Neuronal stem cell (in vitro differentiated cells): Measurements from ENCODE around the gene PCK1.
A peak's percentile ranks its signal among the peaks of the same experiment; 100 is the strongest.

Source experiments
- DNase-seq: peaks from one replicate; pipeline ENCODE4 v3.0.0-alpha.2; 2013; ENCODE audit warnings: low spot score
- H2AFZ ChIP-seq: one replicate; pipeline ENCODE4 v1.6.1; 2013; ENCODE audit warnings: mild to moderate bottlenecking, low read length, inconsistent platforms
- H2AK5ac ChIP-seq: 2 replicates; pipeline ENCODE4 v1.6.1; 2013; ENCODE audit warnings: low read depth, mild to moderate bottlenecking, inconsistent platforms, low read length, moderate library complexity, mixed read lengths
- H2BK120ac ChIP-seq: 2 replicates; pipeline ENCODE4 v1.6.1; 2013; ENCODE audit warnings: low read depth, mild to moderate bottlenecking, inconsistent platforms, low read length, moderate library complexity, mixed read lengths
- H2BK12ac ChIP-seq: one replicate; pipeline ENCODE4 v1.6.1; 2013; ENCODE audit warnings: low read length, inconsistent platforms
- H2BK15ac ChIP-seq: 2 replicates; pipeline ENCODE4 v1.6.1; 2013; ENCODE audit warnings: mild to moderate bottlenecking, low read length, inconsistent platforms, mixed read lengths
- H2BK5ac ChIP-seq: one replicate; pipeline ENCODE4 v1.6.1; 2013; ENCODE audit warnings: inconsistent platforms, mild to moderate bottlenecking, low read length, moderate library complexity
- H3K14ac ChIP-seq: one replicate; pipeline ENCODE4 v1.6.1; 2013; ENCODE audit warnings: low read length, inconsistent platforms
- H3K18ac ChIP-seq: 2 replicates; pipeline ENCODE4 v1.6.1; 2013; ENCODE audit warnings: low read length, inconsistent platforms
- H3K23ac ChIP-seq: 2 replicates; pipeline ENCODE4 v1.6.1; 2013; ENCODE audit warnings: low read depth, mild to moderate bottlenecking, mixed read lengths, low read length, inconsistent platforms; ENCODE audit not compliant: poor library complexity
- H3K27ac ChIP-seq: replicated peaks from 3 replicates; pipeline ENCODE4 v1.5.1; 2013; ENCODE audit warnings: low read length, inconsistent platforms
- H3K27me3 ChIP-seq, 3 experiments: 2 replicates each; pipeline ENCODE4 v1.6.1; 2013; ENCODE audit warnings: low read length in 3 of 3, mild to moderate bottlenecking in 2 of 3, inconsistent platforms in 1 of 3, low read depth in 1 of 3, mixed read lengths in 1 of 3, moderate library complexity in 1 of 3; ENCODE audit not compliant: control insufficient read depth in 3 of 3, insufficient read depth in 3 of 3
- H3K36me3 ChIP-seq, 2 donors: replicated peaks in 1 of 2; 2 replicates each; pipeline ENCODE4 v1.6.1; 2013; ENCODE audit warnings: low read length in 2 of 2; ENCODE audit not compliant: control insufficient read depth in 2 of 2, insufficient read depth in 2 of 2
- H3K4ac ChIP-seq: 2 replicates; pipeline ENCODE4 v1.6.1; 2013; ENCODE audit warnings: inconsistent platforms, mild to moderate bottlenecking, low read length, moderate library complexity
- H3K4me1 ChIP-seq, 2 donors: 1 replicate in 1 of 2; 2 replicates in 1 of 2; pipeline ENCODE4 v1.6.1; 2013; ENCODE audit warnings: low read length in 2 of 2, low read depth in 1 of 2; ENCODE audit not compliant: control insufficient read depth in 2 of 2, insufficient read depth in 1 of 2
- H3K4me2 ChIP-seq: one replicate; pipeline ENCODE4 v1.6.1; 2013; ENCODE audit warnings: mild to moderate bottlenecking, low read length, inconsistent platforms; ENCODE audit not compliant: insufficient read depth, poor library complexity, severe bottlenecking
- H3K4me3 ChIP-seq, 2 donors: 2 replicates each; pipeline ENCODE4 v1.5.1; 2013; ENCODE audit warnings: low read length in 2 of 2, mild to moderate bottlenecking in 2 of 2, inconsistent platforms in 1 of 2, moderate library complexity in 1 of 2
- H3K79me1 ChIP-seq: one replicate; pipeline ENCODE4 v1.6.1; 2013; ENCODE audit warnings: low read depth, mild to moderate bottlenecking, inconsistent platforms, low read length, moderate library complexity
- H3K9ac ChIP-seq: one replicate; pipeline ENCODE4 v1.6.1; 2013; ENCODE audit warnings: mild to moderate bottlenecking, low read depth, low read length, inconsistent platforms; ENCODE audit not compliant: poor library complexity
- H3K9me3 ChIP-seq, 2 donors: replicated peaks in 1 of 2; 2 replicates each; pipeline versions ENCODE3 to v1.6.1; 2013; ENCODE audit warnings: low read length in 2 of 2, mild to moderate bottlenecking in 2 of 2, inconsistent platforms in 1 of 2, low read depth in 1 of 2, mixed read lengths in 1 of 2, moderate library complexity in 1 of 2; ENCODE audit not compliant: control insufficient read depth in 2 of 2, insufficient read depth in 1 of 2
- H4K8ac ChIP-seq: one replicate; pipeline ENCODE4 v1.6.1; 2013; ENCODE audit warnings: low read depth, mild to moderate bottlenecking, inconsistent platforms, low read length, moderate library complexity
- H4K91ac ChIP-seq: one replicate; pipeline ENCODE4 v1.6.1; 2013; ENCODE audit warnings: low read length, low read depth, mild to moderate bottlenecking, inconsistent platforms; ENCODE audit not compliant: poor library complexity
- WGBS, 2 donors: extraction: QIAGEN DNeasy Blood & Tissue Kit; methylation state at CpG; one replicate each; pipeline ENCODE4 v1.1.7; 2013; ENCODE audit warnings: missing lambda C conversion rate in 2 of 2, mixed read lengths in 1 of 2; ENCODE audit not compliant: insufficient read length in 2 of 2, insufficient replicate concordance in 1 of 2; ENCODE audit errors: extremely low coverage in 2 of 2; 5-methylcytosine and 5-hydroxymethylcytosine counted together

The PCK1 gene

DNA sequence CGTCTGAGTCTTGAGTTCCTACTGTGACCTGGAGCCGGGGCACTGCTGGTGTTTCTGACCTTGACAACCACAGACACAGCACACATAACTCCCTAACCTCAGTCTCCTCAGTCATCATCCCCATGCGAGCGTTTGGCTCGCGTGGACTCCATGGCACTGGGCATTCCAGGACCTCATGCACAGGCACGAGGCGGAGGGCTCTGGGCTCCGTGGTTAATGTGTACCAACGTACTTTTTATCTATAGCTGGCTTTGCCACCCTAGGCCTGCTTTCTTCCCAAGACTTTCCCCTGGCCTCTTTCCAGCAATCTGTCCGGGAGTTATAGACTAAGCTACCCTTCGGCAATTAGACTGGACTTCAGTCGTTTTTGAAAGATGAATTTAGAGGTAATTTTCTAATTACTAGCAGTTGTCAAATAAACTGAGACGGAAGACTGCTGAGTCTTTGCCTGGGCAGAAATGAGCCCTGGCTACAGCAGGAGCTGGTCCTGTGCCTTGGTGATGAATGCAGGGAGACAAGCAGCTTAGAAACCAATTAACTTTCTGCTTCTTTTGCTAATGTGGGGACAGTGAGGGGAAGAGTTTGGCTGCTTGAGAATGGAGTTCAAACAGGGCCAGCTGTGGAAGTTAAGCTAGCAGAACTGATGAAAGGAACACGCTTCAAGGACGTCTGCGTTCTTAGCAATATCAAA, 19.9 kb upstream of the PCK1 start:
- H3K27ac ChIP-seq: no peak overlapping the region
- peaks cover 0 to 31% (median 3%) of the 10 kb centered on the region in 3 experiments for H3K27me3 ChIP-seq

DNA sequence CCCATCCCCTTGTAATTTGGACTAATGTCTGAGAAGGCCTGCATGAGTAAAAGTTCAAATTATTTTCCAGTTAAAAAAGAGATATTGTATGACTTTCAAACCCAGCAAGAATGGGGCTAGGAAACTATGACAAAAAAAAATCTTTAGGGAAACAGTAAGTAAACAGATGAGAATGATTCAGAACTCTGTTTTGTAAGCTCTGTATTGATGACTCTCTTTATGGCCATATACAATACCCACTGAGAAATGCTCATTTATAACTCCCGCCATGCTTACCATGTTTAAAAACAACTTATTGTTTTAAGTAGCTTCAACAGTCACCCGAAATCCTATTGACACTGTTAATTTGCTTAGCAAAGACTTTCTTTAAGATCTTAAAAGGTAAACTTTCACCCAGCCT, 17.2 kb upstream of the PCK1 start:
- DNase-seq: no peak
- H2BK5ac ChIP-seq: no peak overlapping the region
- H2BK120ac ChIP-seq: no peak overlapping the region
- H3K18ac ChIP-seq: no peak overlapping the region
- H2AK5ac ChIP-seq: no peak overlapping the region
- H4K91ac ChIP-seq: no peak overlapping the region
- no peak overlapping the region for H3K9ac ChIP-seq
- no peaks in the 10 kb centered on the region for H3K79me1 ChIP-seq
- H3K4me2 ChIP-seq: no peak overlapping the region
- WGBS, 2 donors: no CpG with 5 or more reads among the region's 2 CpGs
- peaks cover 0 to 47% (median 0%) of the 10 kb centered on the region in 3 experiments for H3K27me3 ChIP-seq
- no peaks in the 10 kb centered on the region for H3K4me1 ChIP-seq
- H3K36me3 ChIP-seq: no peaks in the 10 kb centered on the region
- H3K27ac ChIP-seq: no peak overlapping the region
- no peak overlapping the region for H4K8ac ChIP-seq
- no peak overlapping the region for H2BK12ac ChIP-seq
- no peak overlapping the region for H2BK15ac ChIP-seq
- no peak overlapping the region for H3K23ac ChIP-seq
- no peak overlapping the region for H2AFZ ChIP-seq
- no peak overlapping the region for H3K14ac ChIP-seq
- H3K4me3 ChIP-seq: no peak overlapping the region
- no peak overlapping the region for H3K4ac ChIP-seq
- H3K9me3 ChIP-seq: no peaks in the 10 kb centered on the region

More for the DNA sequence above, 19.9 kb upstream of the PCK1 start:
- peaks cover 0 to 10% of the 10 kb centered on the region in 2 donors for H3K9me3 ChIP-seq
- DNase-seq: no peak
- H3K4me2 ChIP-seq: no peak overlapping the region
- H2BK12ac ChIP-seq: no peak overlapping the region
- H3K36me3 ChIP-seq: no peaks in the 10 kb centered on the region
- H3K9ac ChIP-seq: no peak overlapping the region
- no CpG with 5 or more reads among the region's 17 CpGs for WGBS, 2 donors
- no peaks in the 10 kb centered on the region for H3K79me1 ChIP-seq
- no peak overlapping the region for H4K91ac ChIP-seq
- H2AK5ac ChIP-seq: no peak overlapping the region
- H4K8ac ChIP-seq: no peak overlapping the region
- no peaks in the 10 kb centered on the region for H3K4me1 ChIP-seq
- H3K4ac ChIP-seq: no peak overlapping the region
- no peak overlapping the region for H2BK5ac ChIP-seq
- H3K4me3 ChIP-seq: no peak overlapping the region
- H2BK15ac ChIP-seq: no peak overlapping the region
- H2AFZ ChIP-seq: no peak overlapping the region
- no peak overlapping the region for H3K23ac ChIP-seq
- H3K14ac ChIP-seq: no peak overlapping the region
- no peak overlapping the region for H2BK120ac ChIP-seq
- peak overlapping the region; percentile 67 for H3K18ac ChIP-seq

DNA sequence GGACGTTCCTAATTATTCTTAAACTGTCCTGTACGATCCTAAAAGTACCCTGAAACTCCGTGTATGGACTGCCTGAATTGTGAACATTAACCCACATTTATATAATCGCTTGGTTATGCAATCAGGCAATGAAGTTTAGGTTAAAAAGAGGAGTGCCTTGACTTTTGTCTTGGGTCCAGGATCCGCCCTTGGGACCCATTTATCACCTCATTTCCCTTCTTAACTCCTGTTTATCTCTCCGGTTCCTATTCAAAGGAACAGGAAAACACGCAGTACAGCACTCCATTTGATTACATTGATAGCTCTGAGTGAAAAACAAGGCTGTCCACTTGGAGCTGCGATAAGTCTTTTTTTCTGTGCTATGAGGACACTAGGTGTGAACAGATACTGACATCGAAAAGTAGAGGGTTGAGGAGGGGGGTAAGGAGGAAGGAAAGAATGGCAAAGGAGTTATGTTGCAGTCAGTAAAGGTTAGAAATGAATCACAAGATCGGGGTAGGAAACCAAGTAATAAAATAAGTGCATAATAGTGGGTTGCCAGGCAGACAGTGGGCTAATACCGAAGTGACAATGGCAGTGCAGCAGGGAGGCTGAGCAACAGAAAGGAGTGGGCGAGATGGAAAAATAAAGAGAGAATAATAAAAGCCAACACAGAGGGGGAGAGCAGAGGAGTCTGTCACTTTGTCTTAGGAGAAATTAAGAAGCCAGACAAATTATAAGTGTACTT, 15.9 kb upstream of the PCK1 start:
- Histone ChIP-seq H3K23ac (no peak overlapping the region), H3K4me1 (no peaks in the 10 kb centered on the region), H2BK15ac (no peak overlapping the region), H3K36me3 (no peaks in the 10 kb centered on the region), H3K4ac (no peak overlapping the region), H3K79me1 (no peaks in the 10 kb centered on the region), H3K9me3 (no peaks in the 10 kb centered on the region), H3K27me3 (peaks cover 0 to 48% (median 0%) of the 10 kb centered on the region in 3 experiments), H2BK12ac (no peak overlapping the region), H2AFZ (no peak overlapping the region), H3K14ac (no peak overlapping the region), H3K9ac (no peak overlapping the region), H4K8ac (no peak overlapping the region), H3K27ac (no peak overlapping the region), H3K4me2 (no peak overlapping the region), H2AK5ac (no peak overlapping the region), H3K18ac (no peak overlapping the region), H2BK5ac (no peak overlapping the region), H2BK120ac (no peak overlapping the region), H4K91ac (no peak overlapping the region), H3K4me3 (no peak overlapping the region)
- no peak for DNase-seq
- no CpG with 5 or more reads among the region's 12 CpGs for WGBS, 2 donors

DNA sequence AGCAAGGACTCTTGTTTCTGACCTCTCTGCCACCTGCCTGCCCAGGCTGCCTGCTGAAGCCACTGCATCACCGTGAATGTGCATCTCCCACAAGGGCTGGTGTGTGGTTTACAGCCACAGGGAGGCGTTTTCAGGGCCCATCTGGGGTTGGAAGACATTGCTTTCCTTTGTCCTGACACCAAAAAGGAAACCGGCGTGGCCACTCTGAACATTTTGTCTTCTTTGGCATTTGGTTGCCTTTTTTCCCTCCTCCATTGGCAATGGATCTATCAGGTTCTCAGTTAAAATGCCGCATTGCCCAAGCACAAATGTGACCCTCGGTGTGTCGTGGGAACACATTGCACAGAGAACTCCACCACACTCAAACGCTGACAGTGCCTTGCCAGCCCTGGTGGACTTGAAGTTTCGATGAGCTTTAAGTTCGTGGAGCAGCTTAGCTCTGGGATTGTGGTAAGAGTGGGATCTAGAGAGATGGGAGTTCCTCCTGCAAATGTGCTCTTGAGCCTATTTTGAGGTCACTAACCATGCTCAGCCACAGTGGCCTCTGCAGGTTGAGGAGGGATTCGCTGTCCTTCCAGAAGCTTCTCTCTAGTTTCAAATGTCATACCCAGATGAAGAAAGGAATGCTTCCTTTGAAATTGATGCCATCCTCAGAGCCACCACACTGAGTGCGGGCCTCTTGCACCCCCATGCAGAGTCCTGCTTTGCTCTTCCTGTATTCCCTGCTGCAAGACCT, 14.8 kb upstream of the PCK1 start:
- Histone ChIP-seq H2AFZ (no peak overlapping the region), H2AK5ac (no peak overlapping the region), H3K18ac (no peak overlapping the region), H3K4me2 (no peak overlapping the region), H3K4me1 (no peaks in the 10 kb centered on the region), H2BK12ac (no peak overlapping the region), H4K8ac (no peak overlapping the region), H3K79me1 (no peaks in the 10 kb centered on the region), H3K4me3 (no peak overlapping the region), H2BK15ac (no peak overlapping the region), H3K4ac (no peak overlapping the region), H3K27me3 (peaks cover 0 to 44% (median 0%) of the 10 kb centered on the region in 3 experiments), H3K14ac (no peak overlapping the region), H2BK5ac (no peak overlapping the region), H4K91ac (no peak overlapping the region), H3K9ac (no peak overlapping the region), H2BK120ac (no peak overlapping the region), H3K23ac (no peak overlapping the region), H3K27ac (no peak overlapping the region), H3K9me3 (no peaks in the 10 kb centered on the region), H3K36me3 (no peaks in the 10 kb centered on the region)
- no peak for DNase-seq
- WGBS, 2 donors: no CpG with 5 or more reads among the region's 12 CpGs
